Neural cell (in vitro differentiated cells): ENCODE data around the gene OR2T1. TPM values are rescaled to one million over a fixed set of nuclear protein-coding genes. Genes with fewer than 3 reads are reported as not detected.

Experiments used
- H2AFZ ChIP-seq: fragments of 200-600, 300-800 bp; sonication (generic), shearing (Covaris generic); 2 replicates; pipeline ENCODE4 v1.6.0; 2014; ENCODE audit warnings: low read depth, mild to moderate bottlenecking, antibody characterized with exemption, low read length, moderate library complexity
- H3F3A ChIP-seq: fragments of 200-600 bp; shearing (Covaris generic); 2 replicates; pipeline ENCODE4 v1.6.1; 2016; ENCODE audit warnings: mild to moderate bottlenecking, moderate library complexity, mixed read lengths, antibody characterized with exemption, low read length; ENCODE audit not compliant: insufficient read depth, poor library complexity, severe bottlenecking
- H3K27ac ChIP-seq: fragments of 200-600, 300-800 bp; sonication (generic), shearing (Covaris generic); 2 replicates; pipeline ENCODE4 v1.5.1; 2014; ENCODE audit warnings: mild to moderate bottlenecking, low read length, moderate library complexity
- H3K27me3 ChIP-seq: fragments of 300-800, 200-600 bp; sonication (generic), shearing (Covaris generic); 2 replicates; pipeline ENCODE4 v1.6.0; 2014; ENCODE audit warnings: mild to moderate bottlenecking, low read depth, low read length, moderate library complexity; ENCODE audit not compliant: insufficient read depth
- H3K36me3 ChIP-seq: fragments of 300-800, 200-600 bp; sonication (generic), shearing (Covaris generic); 2 replicates; pipeline ENCODE4 v1.5.1; 2014; ENCODE audit warnings: mild to moderate bottlenecking, antibody characterized with exemption, low read length, moderate library complexity; ENCODE audit not compliant: insufficient read depth
- H3K4me2 ChIP-seq: fragments of 300-800, 200-600 bp; sonication (generic), shearing (Covaris generic); 2 replicates; pipeline ENCODE4 v1.6.0; 2014; ENCODE audit warnings: mild to moderate bottlenecking, low read length
- H3K4me3 ChIP-seq: fragments of 300-800, 200-600 bp; sonication (generic), shearing (Covaris generic); 2 replicates; pipeline ENCODE4 v1.5.1; 2014; ENCODE audit warnings: mild to moderate bottlenecking, low read length, moderate library complexity
- H3K79me2 ChIP-seq: fragments of 200-600 bp; shearing (Covaris generic); replicated peaks from 2 replicates; pipeline ENCODE4 v1.6.0; 2014; ENCODE audit warnings: mild to moderate bottlenecking, low read length, moderate library complexity; ENCODE audit not compliant: insufficient read depth
- H3K9ac ChIP-seq: fragments of 300-800, 200-600 bp; sonication (generic), shearing (Covaris generic); 2 replicates; pipeline ENCODE4 v1.6.1; 2016; ENCODE audit warnings: mild to moderate bottlenecking, low read length, mixed read lengths
- H3K9me2 ChIP-seq: fragments of 200-600 bp; shearing (Covaris generic); 2 replicates; pipeline ENCODE4 v1.6.1; 2016; ENCODE audit warnings: mild to moderate bottlenecking, low read length, mixed read lengths; ENCODE audit not compliant: insufficient read depth
- H3K9me3 ChIP-seq: fragments of 200-600, 300-800 bp; sonication (generic), shearing (Covaris generic); 2 replicates; pipeline ENCODE4 v1.6.1; 2016; ENCODE audit warnings: mild to moderate bottlenecking, mixed run types, low read length, moderate library complexity, mixed read lengths
- H4K20me1 ChIP-seq: fragments of 200-600 bp; shearing (Covaris generic); 2 replicates; pipeline ENCODE4 v1.6.1; 2016; ENCODE audit warnings: mild to moderate bottlenecking, mixed run types; ENCODE audit not compliant: insufficient read depth
- CTCF ChIP-seq: fragments of 450-650 bp; IDR thresholded peaks from 2 replicates; pipeline ENCODE4 v1.5.1; 2014; ENCODE audit warnings: antibody characterized with exemption, mild to moderate bottlenecking, moderate library complexity; ENCODE audit not compliant: poor library complexity, severe bottlenecking
- EP300 ChIP-seq: fragments of 450-650 bp; conservative IDR thresholded peaks from 2 replicates; pipeline ENCODE4 v1.6.1; 2014; ENCODE audit warnings: antibody characterized with exemption, mild to moderate bottlenecking, moderate library complexity; ENCODE audit not compliant: poor library complexity, severe bottlenecking
- EZH2 ChIP-seq: fragments of 200-600, 300-800 bp; shearing (Covaris generic), sonication (generic); IDR thresholded peaks from 2 replicates; pipeline ENCODE4 v1.6.1; 2014; ENCODE audit warnings: antibody characterized with exemption, low read length, borderline replicate concordance, mild to moderate bottlenecking; ENCODE audit not compliant: insufficient read depth, poor library complexity, severe bottlenecking
- MXI1 ChIP-seq: fragments of 450-650 bp; conservative IDR thresholded peaks from 2 replicates; pipeline ENCODE4 v1.6.1; 2014; ENCODE audit warnings: antibody characterized with exemption, mild to moderate bottlenecking; ENCODE audit not compliant: poor library complexity, severe bottlenecking
- POLR2AphosphoS5 ChIP-seq: IDR thresholded peaks from 2 replicates; pipeline ENCODE4 v1.6.1; 2012
- RAD21 ChIP-seq: fragments of 450-650 bp; conservative IDR thresholded peaks from 2 replicates; pipeline ENCODE4 v1.6.1; 2014; ENCODE audit warnings: antibody characterized with exemption, mild to moderate bottlenecking, moderate library complexity
- SMC3 ChIP-seq: fragments of 450-650 bp; conservative IDR thresholded peaks from 2 replicates; pipeline ENCODE4 v1.6.1; 2014; ENCODE audit warnings: antibody characterized with exemption, mild to moderate bottlenecking, moderate library complexity; ENCODE audit not compliant: poor library complexity
- TAF1 ChIP-seq: IDR thresholded peaks from 2 replicates; pipeline ENCODE4 v1.6.1; 2012; ENCODE audit warnings: low read depth
- polyA plus RNA-seq: library from polyadenylated mRNA; depleted of rRNA; stranded (reverse); fragments of >200 nt; gene quantifications from 2 replicates; pipeline ENCODE4 v1.2.3, GENCODE V29; 2014
- TF ChIP-seq, protein P1 (sequence below): IDR thresholded peaks from 2 replicates; pipeline ENCODE4 v1.6.1; 2012; ENCODE audit warnings: borderline replicate concordance

Gene OR2T1
- polyA plus RNA-seq, 1 donor from 2014 or later, result not detected

DNA sequence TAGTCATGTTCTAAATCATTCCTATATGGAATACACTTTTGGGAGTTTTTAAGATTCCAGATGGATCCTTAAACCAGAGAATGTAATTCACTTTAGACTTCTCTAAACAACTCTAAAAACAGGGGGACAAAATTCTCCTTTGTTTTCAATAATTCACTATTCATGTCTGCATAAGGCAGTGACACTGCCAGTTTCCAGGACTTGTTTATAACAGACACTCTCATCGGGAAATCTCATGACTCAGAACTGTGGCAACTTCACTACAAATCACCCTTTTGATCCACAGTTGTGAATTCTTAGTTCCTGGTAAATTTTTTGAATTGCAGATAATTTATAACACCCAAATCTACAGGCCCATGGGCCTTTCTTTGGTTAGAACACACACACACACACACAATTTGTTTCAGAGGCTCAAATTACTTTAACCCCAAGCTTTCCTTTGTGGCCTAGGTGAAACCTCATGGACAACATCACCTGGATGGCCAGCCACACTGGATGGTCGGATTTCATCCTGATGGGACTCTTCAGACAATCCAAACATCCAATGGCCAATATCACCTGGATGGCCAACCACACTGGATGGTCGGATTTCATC is 41.6 kb upstream of the OR2T1 start, which contains the start of gene OR2T4:
Gene OR2T4 (plus strand): TSS at position 545 of the 595 bp plus-strand sequence. CDS start 0 bp downstream, at position 545.
- no peak within 1 kb of the TSS for H3K4me3 ChIP-seq
- H3K9ac ChIP-seq, result no peak within 1 kb of the TSS
- H3K36me3 ChIP-seq, result no peaks in the 10 kb centered on the region
- H3K27me3 ChIP-seq, result no peaks in the 10 kb centered on the region
- H4K20me1 ChIP-seq, result no peaks in the 10 kb centered on the region
- TF ChIP-seq TAF1 (no peak), EP300 (no peak), MXI1 (no peak), SMC3 (no peak), CTCF (no peak), EZH2 (no peak), POLR2AphosphoS5 (no peak), RAD21 (no peak)
- TF ChIP-seq, protein P1, sequence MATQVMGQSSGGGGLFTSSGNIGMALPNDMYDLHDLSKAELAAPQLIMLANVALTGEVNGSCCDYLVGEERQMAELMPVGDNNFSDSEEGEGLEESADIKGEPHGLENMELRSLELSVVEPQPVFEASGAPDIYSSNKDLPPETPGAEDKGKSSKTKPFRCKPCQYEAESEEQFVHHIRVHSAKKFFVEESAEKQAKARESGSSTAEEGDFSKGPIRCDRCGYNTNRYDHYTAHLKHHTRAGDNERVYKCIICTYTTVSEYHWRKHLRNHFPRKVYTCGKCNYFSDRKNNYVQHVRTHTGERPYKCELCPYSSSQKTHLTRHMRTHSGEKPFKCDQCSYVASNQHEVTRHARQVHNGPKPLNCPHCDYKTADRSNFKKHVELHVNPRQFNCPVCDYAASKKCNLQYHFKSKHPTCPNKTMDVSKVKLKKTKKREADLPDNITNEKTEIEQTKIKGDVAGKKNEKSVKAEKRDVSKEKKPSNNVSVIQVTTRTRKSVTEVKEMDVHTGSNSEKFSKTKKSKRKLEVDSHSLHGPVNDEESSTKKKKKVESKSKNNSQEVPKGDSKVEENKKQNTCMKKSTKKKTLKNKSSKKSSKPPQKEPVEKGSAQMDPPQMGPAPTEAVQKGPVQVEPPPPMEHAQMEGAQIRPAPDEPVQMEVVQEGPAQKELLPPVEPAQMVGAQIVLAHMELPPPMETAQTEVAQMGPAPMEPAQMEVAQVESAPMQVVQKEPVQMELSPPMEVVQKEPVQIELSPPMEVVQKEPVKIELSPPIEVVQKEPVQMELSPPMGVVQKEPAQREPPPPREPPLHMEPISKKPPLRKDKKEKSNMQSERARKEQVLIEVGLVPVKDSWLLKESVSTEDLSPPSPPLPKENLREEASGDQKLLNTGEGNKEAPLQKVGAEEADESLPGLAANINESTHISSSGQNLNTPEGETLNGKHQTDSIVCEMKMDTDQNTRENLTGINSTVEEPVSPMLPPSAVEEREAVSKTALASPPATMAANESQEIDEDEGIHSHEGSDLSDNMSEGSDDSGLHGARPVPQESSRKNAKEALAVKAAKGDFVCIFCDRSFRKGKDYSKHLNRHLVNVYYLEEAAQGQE, result no peak
- no peak within 1 kb of the TSS for H3K27ac ChIP-seq
- no peaks in the 10 kb centered on the region for H3K79me2 ChIP-seq
- H3F3A ChIP-seq, result no peaks in the 10 kb centered on the region
- no peaks in the 10 kb centered on the region for H3K9me2 ChIP-seq
- peaks cover 11% of the 10 kb centered on the region for H3K9me3 ChIP-seq
- no peak within 1 kb of the TSS for H3K4me2 ChIP-seq
- H2AFZ ChIP-seq, result no peak within 1 kb of the TSS

DNA sequence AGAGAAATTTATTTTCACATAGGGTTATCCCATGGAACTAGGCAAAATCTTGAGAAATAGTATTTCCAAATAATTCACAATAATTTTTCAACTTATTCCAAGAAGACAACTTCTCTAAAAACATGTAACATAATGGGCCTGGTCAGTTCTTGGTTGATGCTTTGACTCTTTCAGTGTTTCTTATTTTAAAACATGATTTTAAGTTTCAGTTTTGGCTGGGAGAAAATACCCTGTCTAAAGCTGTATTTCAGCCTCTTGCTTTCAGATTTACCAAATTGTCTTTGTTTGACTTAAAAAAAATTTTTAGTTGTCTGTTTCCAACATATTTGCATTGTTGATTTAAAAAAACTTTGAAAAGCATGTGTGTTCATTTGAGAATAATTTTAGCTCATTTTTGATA is 36.2 kb upstream of the OR2T1 start:
- no peak for TF ChIP-seq MXI1
- no peak for TF ChIP-seq RAD21
- Histone ChIP-seq H3K9me2 (no peaks in the 10 kb centered on the region), H3K4me2 (no peak overlapping the region), H3K27me3 (no peaks in the 10 kb centered on the region), H3K9ac (no peak overlapping the region), H4K20me1 (no peaks in the 10 kb centered on the region), H3K27ac (no peak overlapping the region), H3K79me2 (no peaks in the 10 kb centered on the region), H3K4me3 (no peak overlapping the region), H2AFZ (no peak overlapping the region), H3F3A (no peaks in the 10 kb centered on the region), H3K36me3 (no peaks in the 10 kb centered on the region), H3K9me3 (peaks cover 9% of the 10 kb centered on the region)
